Measurements from ENCODE around the gene DMRTC2.

DNA sequence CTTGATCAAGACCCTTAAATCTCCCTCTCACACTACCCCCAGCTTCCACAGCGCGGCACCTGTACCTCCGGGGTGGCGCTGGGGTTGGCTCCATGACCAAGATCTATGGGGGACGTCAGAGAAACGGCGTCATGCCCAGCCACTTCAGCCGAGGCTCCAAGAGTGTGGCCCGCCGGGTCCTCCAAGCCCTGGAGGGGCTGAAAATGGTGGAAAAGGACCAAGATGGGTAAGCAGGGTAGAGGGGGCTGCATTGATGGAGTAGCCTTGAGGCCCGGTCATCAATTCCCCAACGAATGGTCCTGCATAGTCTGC, 24.1 kb downstream of the DMRTC2 start:
- TF ChIP-seq, protein P1, sequence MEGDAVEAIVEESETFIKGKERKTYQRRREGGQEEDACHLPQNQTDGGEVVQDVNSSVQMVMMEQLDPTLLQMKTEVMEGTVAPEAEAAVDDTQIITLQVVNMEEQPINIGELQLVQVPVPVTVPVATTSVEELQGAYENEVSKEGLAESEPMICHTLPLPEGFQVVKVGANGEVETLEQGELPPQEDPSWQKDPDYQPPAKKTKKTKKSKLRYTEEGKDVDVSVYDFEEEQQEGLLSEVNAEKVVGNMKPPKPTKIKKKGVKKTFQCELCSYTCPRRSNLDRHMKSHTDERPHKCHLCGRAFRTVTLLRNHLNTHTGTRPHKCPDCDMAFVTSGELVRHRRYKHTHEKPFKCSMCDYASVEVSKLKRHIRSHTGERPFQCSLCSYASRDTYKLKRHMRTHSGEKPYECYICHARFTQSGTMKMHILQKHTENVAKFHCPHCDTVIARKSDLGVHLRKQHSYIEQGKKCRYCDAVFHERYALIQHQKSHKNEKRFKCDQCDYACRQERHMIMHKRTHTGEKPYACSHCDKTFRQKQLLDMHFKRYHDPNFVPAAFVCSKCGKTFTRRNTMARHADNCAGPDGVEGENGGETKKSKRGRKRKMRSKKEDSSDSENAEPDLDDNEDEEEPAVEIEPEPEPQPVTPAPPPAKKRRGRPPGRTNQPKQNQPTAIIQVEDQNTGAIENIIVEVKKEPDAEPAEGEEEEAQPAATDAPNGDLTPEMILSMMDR (IDR thresholded peaks at IDR 0.05): no peak
- no peak for TF ChIP-seq POLR2A (IDR thresholded peaks at IDR 0.05)

Measured in thyroid gland (tissue), 4 donors.